Stimulated activated naive CD4-positive, alpha-beta T cell treated with Interleukin-2 at 50 U/mL for 16 hours (primary cell): ENCODE results near the gene GNG2.

Source experiments
- DNase-seq: peaks from one replicate; lab custom pipeline; 2025; lab: John Stamatoyannopoulos, UW

GNG2 gene

GRCh38 chr14:51855234-51855633, 5.2 kb upstream of the GNG2 start:
- no peak for DNase-seq

- DNase-seq, result no peak
These were observed 3.6 kb upstream of the GNG2 start for GRCh38 chr14:51856792-51857296.

- no peak for DNase-seq
These were observed 1.3 kb upstream of the GNG2 start for GRCh38 chr14:51859131-51859530.

GRCh38 chr14:51860825-51861499, 550 bp downstream of the GNG2 start:
- no peak for DNase-seq

- no peak for DNase-seq
These were observed 1.9 kb downstream of the GNG2 start for GRCh38 chr14:51862176-51862796.

GRCh38 chr14:51862860-51863259, 2.4 kb downstream of the GNG2 start:
- DNase-seq, result no peak

- DNase-seq, result no peak
These were observed 5.7 kb downstream of the GNG2 start for GRCh38 chr14:51865953-51866747.

GRCh38 chr14:51867741-51868140, 7.3 kb downstream of the GNG2 start:
- no peak for DNase-seq

GRCh38 chr14:51868405-51868804, 8.0 kb downstream of the GNG2 start:
- no peak for DNase-seq

GRCh38 chr14:51869411-51870100, 9.1 kb downstream of the GNG2 start:
- DNase-seq, result peak; percentile 75

GRCh38 chr14:51870606-51871005, 10.2 kb downstream of the GNG2 start:
- DNase-seq, result no peak

- DNase-seq, result no peak
These were observed 11.4 kb downstream of the GNG2 start for GRCh38 chr14:51871846-51872245.

GRCh38 chr14:51872396-51872795, 12.0 kb downstream of the GNG2 start:
- DNase-seq, result no peak

GRCh38 chr14:51873221-51873893, 12.9 kb downstream of the GNG2 start:
- DNase-seq, result peak; percentile 22

GRCh38 chr14:51877810-51878209, 17.4 kb downstream of the GNG2 start:
- no peak for DNase-seq

- DNase-seq, result no peak
These were observed 18.8 kb downstream of the GNG2 start for GRCh38 chr14:51879170-51879569.

GRCh38 chr14:51880835-51881580, 20.6 kb downstream of the GNG2 start:
- no peak for DNase-seq

- DNase-seq, result no peak
These were observed 21.2 kb downstream of the GNG2 start for GRCh38 chr14:51881636-51882035.

GRCh38 chr14:51883232-51883631, 22.8 kb downstream of the GNG2 start:
- no peak for DNase-seq

GRCh38 chr14:51884086-51884927, 23.9 kb downstream of the GNG2 start:
- no peak for DNase-seq
